Omental fat pad (tissue), 4 donors: ENCODE data around the gene SNAI3. TPM values are rescaled to one million over a fixed set of nuclear protein-coding genes. Genes with fewer than 3 reads are reported as not detected.

Experiments
- ATAC-seq: fragments of 150-250 bp; one replicate; pipeline ENCODE4 v1.9.1; 2016; ENCODE audit warnings: mild to moderate bottlenecking, moderate library complexity; ENCODE audit not compliant: low FRiP score
- DNase-seq: peaks from one replicate; pipeline ENCODE4 v3.0.0-alpha.2; 2019; ENCODE audit warnings: low spot score
- total RNA-seq, 4 donors: library from RNA; depleted of rRNA; stranded (reverse); fragments of >200 nt; gene quantifications; one replicate each; pipeline ENCODE4 v1.1.0, GENCODE V29; 2016
- TF ChIP-seq, protein P1 (sequence below), 3 donors: fragments of 450-650 bp; IDR thresholded peaks; one replicate each; pipeline ENCODE4 v1.5.1; 2016 to 2017; ENCODE audit warnings: antibody characterized with exemption in 3 of 3, mild to moderate bottlenecking in 3 of 3, moderate library complexity in 2 of 3

The SNAI3 gene
- total RNA-seq, 4 donors from 2014 or later: 0.37 to 2.3 (median 0.99) TPM

DNA sequence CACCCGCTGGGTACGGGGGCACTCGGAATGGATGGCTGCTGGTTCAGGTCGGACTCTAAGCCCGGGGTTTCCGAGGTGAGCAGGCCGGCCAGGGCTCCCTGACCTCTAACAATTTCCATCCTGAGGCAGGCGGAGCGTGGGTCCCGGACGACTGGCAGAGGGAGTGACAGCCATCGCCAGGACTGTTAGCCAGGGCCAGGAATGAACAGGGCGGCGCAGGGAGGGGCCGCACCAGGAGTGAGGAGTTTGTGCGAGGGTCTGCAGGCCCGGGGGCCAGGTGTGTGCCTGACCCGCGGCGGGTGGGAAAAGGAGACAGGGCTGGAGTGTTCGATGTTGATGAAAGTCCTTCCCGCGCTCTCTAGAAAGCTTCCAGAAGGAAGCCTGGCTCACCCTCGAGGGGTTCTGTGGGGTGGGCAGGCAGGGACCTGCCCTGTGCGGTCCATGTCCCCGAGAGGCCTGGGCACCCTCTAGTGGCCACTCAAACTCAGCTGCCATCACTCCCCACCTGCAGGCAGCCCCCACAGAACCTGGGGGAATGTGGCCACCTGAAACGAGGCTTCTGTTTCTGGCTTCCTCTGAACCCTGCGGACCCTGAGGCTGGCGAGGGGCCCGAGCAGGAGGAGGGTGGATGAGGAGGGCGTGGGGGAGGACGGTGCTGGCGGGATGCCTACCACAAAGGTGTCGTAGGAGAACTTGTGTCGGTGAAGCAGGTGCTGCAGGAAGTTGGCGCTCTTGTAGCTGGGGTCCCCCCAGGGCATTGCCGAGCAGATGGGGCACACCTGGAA is 11.7 kb upstream of the SNAI3 start:
- ATAC-seq (no peak), DNase-seq (no peak)
- TF ChIP-seq, protein P1, sequence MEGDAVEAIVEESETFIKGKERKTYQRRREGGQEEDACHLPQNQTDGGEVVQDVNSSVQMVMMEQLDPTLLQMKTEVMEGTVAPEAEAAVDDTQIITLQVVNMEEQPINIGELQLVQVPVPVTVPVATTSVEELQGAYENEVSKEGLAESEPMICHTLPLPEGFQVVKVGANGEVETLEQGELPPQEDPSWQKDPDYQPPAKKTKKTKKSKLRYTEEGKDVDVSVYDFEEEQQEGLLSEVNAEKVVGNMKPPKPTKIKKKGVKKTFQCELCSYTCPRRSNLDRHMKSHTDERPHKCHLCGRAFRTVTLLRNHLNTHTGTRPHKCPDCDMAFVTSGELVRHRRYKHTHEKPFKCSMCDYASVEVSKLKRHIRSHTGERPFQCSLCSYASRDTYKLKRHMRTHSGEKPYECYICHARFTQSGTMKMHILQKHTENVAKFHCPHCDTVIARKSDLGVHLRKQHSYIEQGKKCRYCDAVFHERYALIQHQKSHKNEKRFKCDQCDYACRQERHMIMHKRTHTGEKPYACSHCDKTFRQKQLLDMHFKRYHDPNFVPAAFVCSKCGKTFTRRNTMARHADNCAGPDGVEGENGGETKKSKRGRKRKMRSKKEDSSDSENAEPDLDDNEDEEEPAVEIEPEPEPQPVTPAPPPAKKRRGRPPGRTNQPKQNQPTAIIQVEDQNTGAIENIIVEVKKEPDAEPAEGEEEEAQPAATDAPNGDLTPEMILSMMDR (IDR thresholded peaks at IDR 0.05): no peak

DNA sequence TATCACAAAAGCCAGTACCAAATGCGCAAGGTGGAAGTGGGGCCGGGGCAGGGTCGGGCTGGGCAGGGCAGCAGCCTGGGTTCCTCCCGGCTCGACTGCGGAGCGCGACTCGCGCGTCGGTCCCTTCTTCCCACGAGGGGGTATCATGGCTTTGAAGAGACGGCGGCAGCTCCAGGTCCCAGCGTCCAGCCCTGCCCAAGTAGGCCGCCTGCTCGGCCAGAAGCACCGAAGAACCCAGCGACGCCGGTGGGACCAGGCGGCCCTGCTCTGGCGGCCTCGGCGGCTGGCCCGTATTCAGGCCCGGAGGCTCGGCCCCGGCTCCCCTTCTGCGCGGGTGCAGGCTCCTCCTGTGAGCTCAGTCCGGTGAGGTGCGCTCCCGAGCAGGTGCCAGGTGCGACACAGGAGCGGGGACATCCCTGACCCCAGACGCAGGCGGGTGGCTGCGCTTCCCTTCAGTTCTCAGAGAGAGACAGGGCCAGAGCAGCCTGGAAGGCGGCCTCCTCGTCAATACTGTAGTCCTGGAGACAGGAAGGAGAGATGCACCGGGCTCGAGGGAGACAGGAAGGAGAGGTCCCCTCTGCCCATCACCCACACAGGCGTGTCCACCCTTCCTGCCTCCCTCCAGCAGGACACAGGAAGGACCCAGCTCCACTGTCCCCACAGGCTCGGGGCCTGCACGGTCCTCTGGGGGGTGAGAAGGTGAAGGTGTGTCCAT is 11.0 kb upstream of the SNAI3 start:
- no peak for ATAC-seq
- TF ChIP-seq, protein P1 (IDR thresholded peaks at IDR 0.05): no peak
- DNase-seq: no peak

DNA sequence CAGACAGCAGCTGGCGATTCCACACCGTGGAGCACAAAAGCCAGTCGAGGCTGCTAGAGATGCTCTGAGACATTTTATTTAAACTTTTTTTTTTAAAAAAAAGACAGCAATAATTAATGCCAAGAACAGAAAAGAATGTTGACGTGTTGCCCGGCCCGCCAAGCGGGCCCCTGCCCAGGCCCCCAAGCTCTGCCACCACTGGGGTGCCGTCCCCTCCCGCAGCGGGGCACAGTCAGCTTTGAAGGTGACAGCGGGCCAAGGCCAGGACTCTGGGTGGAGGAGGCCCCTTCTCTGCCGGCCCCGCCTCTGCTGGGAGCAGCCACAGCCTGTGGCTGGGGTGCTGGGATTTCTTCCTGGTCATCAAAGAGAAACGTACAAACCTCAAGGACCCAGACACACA is 10.1 kb upstream of the SNAI3 start:
- TF ChIP-seq, protein P1 (IDR thresholded peaks at IDR 0.05): no peak
- no peak for DNase-seq
- no peak for ATAC-seq

DNA sequence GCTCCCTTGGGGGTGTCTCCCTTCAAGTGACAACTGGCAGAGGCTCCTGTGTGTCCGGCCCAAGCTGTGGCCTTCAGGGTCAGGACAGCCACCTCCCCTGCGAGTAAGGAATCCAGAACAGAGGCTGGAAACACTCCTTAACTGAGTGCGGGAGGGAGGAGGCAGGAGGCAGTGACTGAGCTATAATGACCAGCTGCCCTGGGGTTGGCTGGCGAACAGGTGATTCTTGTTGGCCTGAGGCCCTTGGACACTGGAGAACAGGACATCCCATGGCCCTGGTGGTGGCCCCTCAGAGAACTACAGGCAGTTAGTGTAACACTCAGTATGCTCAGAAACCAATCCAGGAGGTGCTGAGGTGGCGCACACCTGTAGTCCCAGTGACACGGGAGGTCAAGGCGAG is 9.4 kb upstream of the SNAI3 start:
- DNase-seq (no peak), ATAC-seq (no peak)

DNA sequence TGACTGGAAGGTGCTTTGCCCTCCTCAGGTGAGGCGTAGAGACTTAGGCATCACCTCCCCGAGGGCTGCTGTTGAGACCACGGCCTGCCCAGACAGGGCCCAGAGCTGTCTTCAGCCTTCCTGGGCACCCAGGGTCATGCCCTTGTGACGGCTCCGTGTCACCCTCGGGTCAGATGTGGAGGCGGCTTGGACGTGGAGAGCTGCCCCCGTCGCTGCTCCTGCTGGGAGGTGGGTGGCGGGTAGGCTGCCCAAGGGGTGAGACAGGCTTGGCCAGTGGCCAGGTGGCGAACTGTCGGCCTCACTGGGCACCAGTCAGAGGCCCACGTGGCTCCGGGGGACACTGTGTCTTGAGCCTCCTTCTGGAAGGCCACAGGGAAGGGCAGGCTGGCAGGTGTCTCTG is 8.9 kb upstream of the SNAI3 start:
- TF ChIP-seq, protein P1 (IDR thresholded peaks at IDR 0.05): no peak
- no peak for DNase-seq

More for the DNA sequence above, 9.4 kb upstream of the SNAI3 start:
- TF ChIP-seq, protein P1 (IDR thresholded peaks at IDR 0.05): no peak

DNA sequence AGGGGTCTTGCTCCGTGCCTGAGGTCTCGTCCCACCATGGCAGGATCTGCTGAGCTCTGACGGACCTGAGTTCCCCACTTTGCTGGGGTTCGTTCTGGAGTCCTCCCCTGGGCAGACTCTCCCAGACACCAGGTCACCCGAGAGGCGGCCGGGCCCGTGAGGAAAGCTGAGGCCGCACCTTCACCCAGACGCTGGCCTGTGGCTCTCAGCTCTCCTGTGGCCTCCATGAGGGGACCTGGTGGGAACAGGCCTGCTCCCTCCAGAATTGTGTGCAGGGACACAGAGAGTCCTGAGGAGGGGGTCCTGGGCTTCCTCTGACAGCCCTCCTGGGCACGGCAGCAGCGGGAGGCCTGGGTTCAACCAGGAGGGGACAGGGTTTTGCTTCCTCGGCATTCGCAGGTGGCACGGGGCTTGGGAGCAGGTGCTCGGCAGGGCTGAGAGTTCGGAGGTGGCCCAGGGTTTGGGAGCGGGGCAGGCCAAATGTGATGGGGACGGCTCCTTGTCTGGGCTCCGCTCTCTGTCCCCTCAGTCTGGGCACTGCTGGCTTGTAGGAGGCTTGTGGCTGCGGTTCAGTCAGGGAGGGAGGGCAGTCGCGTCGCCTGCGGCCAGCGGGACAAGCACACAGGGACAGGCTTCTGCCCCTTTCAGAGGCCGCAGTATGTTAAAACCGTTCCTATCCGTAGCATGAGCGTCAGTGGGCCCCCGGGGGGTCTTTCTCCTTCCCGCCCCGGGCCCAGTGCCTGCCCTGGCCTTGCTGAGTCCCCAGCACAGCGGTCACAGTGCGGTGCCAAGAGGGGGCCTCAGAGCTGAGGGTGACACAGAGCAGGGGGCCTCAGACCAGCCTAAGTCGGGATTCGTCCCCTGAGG is 8.1 kb upstream of the SNAI3 start:
- DNase-seq (no peak), ATAC-seq (no peak)
- TF ChIP-seq, protein P1 (IDR thresholded peaks at IDR 0.05): no peak

More for the DNA sequence above, 8.9 kb upstream of the SNAI3 start:
- ATAC-seq: no peak
